Measurements from ENCODE around the gene JDP2.

The JDP2 gene

DNA sequence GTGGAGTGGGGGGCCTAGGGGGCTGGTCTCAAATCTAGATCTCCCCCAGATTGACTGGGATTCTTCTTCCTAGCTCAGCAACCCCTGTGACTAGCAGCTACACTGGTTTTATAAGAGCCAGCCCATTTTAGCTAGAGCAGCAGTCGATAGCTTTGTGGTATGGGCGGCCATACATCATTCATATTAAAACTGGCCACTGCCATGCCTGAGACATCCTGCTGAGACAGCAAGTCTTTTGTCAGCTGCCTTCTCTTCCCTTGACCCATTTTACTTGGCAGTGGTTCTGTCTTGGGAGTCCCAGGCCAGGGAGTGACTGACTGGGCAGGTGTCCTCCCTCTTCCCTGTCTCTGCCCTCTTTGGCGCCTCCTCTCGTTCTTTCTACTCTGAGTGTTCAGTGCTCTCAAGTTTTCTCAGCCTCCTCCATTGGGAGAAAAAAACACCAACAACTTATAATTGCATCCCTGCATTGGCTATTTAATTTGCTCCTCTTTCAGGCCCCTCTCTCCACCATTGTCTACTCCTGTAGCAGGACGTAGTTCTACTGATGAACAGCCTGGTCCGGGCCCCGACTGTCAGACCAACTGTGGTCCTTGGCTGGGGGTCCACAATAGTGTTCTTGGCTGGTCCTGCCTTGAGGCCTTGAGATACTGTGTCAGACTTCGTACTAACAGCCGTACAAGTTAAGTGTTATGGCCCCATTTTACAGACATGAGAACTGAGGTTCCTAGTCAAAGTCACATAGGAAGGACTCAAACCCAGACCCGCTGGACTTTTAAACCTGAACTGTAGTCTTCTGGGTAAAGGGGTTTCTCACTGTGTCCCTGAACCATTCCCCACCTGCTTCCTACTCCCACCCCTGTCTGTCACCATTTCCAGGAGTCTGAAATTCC, 18.3 kb upstream of the JDP2 start:
- no peak for DNase-seq (ENCODE audit: low read depth)

DNA sequence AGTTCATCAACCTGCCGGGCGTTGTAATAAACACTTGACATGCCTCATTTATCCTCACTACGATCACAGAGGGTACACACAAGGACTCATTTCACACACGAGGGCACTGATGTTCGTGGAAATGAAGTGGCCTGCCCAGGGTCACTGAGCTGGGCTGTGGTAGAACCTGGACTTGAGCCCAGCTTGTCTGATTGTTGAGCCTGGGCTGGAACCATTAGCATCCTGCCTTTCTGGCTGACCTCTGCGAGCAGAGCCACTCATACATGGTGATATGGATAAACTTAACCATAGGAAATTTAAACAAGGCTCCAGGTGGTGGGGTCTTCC, 16.6 kb upstream of the JDP2 start:
- no peak for DNase-seq (ENCODE audit: low read depth)

DNA sequence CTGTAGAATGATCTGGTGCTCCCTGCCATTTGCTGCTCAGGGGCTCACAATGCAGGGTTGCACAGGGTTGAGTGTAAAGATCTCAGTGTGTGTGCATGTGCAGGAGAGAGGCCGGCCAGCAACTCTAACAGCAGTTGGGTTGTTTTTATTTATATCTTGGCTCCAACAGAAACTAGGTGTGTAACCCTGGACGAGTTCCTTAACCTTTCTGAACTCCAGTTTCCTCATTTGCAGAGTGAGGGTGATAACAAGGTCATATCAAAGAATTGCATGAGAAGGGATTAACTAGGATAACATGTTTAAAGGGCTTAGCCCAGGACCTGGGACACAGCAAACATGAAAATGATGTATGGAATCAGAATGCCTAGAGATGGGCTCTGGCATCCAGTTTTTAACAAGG, 14.8 kb upstream of the JDP2 start:
- no peak for DNase-seq (ENCODE audit: low read depth)

DNA sequence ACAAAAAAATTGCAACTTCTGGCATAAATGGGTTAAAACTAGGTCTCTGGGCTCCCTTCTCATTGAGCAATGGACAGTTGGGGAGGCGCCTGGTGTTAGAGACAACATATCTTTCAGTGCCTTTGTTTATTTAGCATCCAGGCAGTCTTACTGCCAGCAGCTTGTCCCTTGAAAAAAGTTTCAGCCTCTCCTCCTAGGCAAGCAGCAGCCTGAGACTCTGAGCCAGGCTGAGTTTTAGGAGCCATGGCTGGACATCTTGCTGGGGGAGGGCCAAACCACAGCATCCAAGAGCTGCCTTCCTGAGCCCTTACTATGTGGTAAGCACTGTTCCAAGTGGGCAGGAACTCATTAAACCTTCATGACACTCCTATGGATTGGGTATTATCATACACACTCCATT, 10.1 kb upstream of the JDP2 start:
- no peak for DNase-seq (ENCODE audit: low read depth)

DNA sequence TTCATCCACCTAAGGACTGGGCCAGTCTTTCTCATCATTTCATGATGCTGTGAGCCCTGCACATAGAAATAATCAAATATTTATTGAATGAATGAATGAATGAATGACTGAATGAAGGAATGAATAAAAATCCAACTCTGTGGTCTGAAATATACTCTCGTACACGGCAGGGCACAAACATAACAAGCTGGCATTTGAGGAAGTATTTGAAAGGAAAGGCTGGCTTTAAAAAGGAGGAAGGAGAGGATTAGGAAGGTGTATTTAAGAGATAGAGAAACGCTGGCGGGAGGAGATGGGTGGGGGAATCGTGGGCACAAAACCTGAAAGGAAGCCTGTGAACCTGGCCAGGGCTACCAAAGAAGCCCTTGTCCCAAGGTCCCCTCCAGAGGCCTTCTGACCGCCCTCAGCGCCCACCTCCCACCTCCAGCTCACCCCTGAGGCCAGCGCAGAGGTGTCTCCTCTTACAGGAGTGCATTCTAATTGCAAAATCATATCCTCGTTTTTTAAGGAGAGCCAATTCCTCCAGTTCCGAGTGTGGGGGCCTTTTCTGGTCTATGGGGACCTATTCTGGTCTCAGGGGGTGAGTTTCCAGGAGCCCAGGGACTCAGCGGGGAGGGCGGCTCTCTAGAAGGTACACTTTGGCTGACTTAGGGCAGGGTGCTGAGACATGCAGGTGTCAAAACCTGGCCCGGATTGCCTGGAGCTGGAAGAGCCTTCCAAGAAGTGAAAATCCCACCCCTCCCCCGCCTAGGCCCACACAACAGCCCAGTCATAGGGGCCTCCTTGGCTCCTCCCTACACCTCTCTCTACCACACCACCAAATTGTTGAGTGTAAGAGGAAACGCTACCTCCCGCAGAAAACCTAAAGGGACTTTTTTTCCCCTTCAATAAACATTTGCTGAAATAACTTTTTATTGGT, 8.7 kb upstream of the JDP2 start:
- no peak for DNase-seq (ENCODE audit: low read depth)

DNA sequence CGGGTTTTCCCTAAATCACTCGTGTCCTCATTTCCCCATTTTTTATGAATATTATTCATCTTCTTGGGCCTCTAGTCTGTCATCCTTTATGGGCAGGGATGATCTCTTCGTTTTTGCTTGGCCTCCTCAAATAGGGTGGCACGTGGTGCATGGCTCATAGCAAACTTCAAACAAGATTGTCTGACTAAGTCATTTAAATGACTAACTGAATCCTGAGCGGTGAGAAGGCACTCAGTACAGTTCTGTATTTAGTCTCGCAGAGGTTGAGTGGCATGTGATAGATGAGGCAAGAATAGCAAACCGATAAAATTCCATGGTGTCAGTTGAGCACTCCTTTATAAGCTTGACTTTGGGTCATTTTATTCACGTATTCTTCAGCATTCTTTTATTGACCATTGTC, 5.7 kb upstream of the JDP2 start:
- DNase-seq (ENCODE audit: low read depth) = no peak

DNA sequence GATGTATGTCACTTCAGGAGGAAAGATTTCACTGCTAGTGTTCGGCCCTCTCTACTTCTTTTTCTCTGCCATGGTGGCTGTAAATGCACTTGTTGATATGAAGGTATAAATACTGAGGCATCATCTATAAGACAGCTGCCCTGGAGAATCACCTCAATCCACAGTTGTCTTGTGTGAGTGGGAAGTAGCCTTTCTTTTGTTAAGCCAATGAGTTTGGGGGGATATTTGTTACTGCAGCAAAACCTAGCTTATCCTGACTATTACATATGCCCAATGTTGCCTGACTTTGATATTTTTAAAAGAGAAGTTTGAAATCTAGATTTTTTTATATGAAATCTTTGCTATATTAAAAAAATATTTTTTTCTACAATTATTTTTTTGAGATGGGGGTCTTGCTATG, 3.3 kb upstream of the JDP2 start:
- no peak for DNase-seq (ENCODE audit: low read depth)

DNA sequence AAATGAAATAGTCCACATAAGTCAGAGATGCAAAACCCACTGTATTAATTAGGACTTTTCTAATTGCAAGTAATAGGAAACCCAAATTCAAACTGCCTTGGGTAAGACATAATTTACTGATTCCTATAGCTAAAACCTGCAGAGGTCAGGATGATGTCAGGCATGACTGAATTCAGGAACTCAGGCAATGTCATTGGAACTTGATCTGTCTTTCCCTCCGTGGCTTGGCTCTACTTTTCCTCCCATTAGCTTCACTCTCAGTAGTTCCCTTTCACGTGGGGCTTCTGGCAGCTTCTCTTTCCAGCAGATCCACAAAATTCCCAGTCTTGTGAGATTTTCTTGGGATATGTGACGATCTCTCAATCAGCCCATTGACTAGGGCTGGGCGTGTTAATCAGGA, 2.4 kb upstream of the JDP2 start:
- no peak for DNase-seq (ENCODE audit: low read depth)

DNA sequence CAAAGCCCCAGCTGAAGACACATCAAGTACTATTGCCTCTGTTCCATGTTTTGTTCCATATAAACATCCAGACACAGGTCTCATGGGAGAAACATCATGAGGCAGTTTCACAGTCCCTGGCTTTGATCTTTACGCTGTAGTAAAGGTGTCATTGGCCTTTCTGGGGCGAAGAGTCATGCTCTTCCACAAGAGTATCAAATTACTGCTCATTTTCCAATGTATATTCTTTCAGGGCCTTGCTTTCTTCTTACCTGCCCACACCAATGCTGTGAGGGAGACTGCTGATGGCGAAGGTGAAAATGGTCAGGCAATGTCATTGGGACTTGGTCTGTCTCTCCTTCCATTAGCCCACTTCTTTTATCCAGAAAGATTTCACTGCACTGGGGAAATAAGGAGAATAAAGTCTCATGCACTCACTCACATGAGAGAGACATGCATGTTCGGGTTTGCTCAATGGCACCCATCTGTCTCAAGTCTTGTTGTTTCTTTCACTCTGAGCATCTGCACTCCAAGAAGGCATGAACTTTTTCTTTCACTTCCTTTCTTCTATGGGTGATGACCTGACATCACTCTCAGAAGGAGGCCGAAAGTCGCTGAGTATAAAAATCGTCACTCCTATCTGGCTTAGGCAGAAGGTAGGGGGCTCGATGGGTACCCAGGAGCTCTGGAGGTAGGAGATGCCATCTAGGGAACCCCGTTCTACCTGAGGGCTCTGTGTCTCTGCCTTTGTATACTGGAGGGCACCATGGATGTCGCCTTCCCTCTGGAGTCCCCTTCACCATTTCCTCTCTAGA, 1.3 kb upstream of the JDP2 start:
- DNase-seq (ENCODE audit: low read depth) = no peak

DNA sequence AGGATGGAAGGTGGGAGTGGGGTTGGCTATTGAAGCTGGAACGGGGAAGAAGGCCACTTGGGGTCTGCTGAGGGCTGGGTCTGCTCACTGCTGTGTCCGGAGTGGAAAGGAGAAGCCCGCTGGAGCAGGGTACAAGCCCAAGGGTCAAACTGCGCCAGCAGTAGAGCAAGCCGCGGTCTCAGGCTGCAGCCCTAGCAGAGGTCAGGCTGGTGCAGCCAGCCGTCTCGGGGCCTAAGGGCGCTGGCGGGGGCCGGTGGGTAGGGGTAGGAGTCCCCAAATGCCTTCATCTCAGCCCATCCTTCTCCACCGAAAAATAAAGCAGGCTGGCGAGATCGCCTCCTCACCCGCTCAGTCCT, 718 bp upstream of the JDP2 start:
- no peak for DNase-seq (ENCODE audit: low read depth)

DNA sequence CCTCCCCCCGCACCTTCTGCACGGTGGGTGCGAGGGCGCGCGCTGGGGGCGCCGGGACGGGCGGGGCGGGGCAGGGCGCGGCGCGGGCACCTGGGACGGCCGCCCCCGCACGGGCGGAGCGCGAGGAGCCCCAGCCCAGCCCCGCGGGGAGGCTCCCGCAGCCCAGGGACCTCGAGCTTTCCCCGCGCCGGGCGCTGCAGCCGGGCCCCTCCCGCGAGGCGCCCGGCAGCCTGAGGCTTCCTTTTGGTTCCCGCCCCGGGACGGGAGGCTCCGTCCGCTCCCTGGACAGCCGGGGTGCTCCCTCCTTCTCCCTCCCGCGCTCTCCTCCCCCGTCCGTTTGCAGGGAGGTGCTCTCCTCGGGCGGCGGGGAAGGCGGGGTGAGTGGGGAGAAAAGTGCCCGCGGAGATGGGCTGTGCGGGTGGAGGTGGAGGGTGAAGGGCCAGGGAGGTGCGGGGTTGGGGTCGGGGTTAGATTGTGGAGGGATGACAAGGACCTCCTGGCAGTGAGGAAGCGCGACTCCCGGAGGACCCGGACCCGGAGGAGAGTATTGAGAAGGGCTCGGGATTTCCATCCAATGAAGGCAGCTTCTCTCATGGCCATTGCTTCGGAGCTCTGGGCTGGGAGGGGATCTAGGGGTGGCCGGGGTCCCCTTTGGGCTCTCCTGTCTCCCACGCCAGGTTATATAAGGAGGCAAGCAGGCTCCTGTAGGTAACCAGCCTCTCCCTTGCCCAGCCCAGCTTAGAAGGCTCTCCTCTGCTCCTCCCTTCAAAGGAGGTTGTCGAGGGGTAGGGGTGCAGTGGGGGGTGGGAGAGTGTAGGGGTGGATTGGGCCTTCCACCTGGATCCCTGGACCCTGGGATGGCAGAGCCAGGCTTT, 645 bp downstream of the JDP2 start:
- DNase-seq (ENCODE audit: low read depth) = no peak

DNA sequence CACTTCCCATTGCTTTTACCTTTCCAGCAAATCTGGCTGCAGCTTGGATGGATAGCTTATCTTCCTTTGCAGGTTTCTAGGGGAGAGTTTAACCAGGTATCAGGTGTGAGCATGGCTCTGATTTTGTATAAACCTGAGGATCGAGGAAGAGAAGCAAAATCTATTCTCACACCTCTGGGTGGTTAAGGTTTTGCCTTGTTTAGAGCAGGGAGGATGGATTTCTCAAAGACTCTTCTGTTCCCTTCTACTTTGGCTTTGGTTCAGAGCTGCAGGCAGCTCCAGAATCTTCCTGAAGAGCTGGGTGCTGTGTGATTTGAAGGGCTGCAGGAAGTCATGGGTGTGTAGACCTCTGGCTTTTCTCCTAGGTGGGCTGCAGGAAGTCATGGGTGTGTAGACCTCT, 1.7 kb downstream of the JDP2 start:
- DNase-seq (ENCODE audit: low read depth) = no peak

DNA sequence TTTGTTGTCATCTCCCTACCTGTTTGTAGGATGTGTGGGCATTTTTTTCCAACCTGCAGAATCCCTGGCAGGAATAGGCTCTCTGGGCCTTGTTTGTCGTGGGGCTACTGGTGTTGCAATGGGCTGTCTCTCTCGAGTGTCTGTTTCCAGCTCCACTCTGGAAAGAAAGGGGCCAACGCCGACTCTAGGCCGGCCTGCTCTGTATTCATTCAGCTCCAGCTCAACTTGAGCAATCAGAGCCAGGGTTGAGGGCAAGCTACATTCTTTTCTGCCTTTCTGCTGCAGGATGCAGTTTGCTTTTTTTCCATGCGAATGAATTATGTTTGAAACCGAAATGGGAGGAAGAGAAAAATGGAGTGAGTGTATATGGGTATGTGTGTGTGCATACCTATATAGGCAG, 2.3 kb downstream of the JDP2 start:
- DNase-seq (ENCODE audit: low read depth) = no peak

DNA sequence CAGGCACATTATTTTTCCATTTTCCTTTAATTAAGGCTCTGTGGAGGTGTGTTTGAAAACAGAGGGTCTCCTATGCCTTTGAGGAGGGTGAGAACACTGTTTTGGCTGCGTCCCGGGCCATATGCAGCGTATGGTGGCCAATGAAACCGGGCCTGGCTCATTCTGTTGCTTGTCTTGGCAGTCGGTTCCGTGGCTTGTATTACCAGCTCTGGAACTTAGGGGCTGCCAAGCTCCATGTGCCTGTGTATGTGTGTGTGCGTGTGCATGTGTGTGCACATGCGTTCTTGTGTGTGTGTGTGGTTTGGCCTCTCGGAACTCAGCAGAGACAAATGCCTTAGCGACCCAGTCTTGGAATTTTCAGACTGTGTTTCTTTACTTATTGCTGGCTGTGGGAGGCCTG, 2.7 kb downstream of the JDP2 start:
- no peak for DNase-seq (ENCODE audit: low read depth)

DNA sequence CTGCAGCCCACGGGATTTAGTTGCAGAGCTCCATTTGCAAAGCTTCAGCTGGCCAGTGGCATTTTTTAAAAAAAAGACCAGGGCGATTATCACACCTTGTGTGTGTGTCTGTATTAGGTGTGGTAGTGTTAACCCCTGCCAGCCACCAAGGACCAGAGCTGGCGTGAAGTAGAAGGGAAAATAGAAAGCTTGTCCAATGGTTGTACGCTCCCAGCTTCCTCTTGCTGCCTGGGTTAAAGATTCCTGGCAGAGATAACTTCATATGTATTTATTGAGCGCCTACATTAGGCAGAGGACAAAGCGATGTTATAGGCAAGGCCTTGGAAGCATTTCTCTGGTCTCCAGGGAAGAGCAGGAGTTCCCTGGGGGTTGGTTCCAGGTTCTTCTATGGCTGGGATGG, 3.2 kb downstream of the JDP2 start:
- DNase-seq (ENCODE audit: low read depth) = no peak

DNA sequence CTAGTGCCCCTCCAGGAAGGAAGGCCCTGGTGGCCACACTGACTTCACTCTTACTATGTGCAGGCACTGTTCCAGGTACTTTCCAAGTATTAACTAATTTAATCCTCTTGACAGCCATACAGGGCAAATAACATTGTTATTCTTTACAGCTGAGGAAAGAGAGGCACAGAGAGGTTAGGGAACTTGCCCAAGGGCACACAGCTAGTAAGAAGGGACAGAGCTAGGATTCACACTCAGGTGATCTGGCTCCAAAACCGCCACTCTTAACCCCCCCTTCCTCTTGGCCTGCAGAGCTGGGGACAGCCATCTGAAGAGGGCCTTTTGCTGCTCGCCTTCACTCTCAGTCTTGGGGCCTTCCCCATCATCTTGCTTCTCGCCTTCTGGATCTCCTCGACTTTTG, 4.0 kb downstream of the JDP2 start:
- DNase-seq (ENCODE audit: low read depth) = no peak

DNA sequence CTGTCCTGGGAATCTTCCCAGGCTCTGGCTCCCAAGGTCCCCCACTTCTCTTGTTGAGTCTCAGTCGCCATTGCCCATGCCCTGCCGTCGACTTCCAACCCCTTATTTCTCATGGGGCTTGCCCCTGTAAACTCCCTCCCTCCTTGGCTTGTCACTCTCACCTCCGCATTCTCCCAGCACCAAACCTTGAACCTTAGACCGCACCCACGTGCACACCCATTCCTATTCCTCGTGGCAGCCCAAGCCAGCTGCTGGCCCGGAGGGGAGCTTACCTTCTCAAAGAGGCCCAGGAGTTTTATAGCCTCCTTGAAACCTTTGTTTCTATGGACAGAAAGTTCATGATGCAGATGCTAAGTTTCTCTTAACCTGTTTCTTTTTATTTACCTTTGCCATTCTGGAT, 4.6 kb downstream of the JDP2 start:
- DNase-seq (ENCODE audit: low read depth) = no peak

DNA sequence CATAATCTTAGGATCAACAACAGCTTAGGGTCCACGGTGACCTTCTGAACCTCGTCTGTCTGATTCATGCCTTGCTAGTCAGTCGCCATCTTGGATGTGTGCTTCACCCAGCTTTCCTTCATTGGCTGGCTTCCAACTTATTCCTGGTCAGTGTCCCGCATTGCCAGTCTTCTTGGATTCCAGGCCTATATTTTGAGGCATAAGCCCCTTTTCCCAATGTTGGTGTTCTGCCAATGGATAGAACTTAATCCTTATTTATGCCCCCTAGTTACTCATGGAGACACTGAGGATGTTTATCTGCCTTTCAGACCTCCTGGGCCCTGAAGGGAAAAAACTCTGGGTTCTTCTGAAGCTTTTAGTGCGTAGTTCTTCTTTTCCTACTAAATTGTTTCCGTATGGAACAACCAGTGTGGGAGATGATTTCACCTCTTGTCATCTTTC, 5.8 kb downstream of the JDP2 start:
- DNase-seq (ENCODE audit: low read depth) = no peak

DNA sequence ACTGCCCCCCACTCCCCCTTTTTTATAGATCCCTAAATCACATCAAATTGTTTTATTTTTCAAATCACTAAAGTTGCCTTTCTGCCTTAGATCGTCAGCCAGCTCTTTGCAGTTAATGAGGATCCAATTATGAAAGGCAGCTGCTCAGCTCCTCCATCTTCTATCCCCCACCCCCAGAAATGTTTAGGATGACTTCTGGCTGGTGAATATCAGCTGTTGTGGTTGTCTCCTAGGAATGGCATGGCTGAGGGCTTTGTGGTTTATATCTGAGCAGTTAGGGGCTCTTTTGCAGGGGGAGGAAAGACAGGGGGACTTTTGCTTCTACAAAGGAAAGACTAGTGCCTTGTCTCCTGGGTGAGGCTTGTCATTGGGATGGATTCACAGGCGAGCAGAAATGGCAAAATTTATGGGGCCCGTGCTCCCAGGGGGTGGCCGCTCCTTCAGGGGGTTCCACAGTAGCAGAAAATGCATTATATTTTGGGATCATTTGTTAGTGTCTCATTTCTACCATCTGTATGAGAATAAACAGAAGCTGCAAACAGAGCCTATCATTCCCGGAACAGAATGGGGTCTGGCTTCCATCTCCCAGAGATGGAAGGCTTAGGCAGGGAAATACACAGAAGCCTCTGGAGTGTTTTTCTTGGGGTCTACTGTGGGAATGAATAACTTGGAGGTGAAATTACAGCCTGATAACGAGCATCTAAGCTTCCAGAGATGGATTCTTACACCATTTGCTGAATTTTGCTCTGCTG, 6.5 kb downstream of the JDP2 start:
- DNase-seq (ENCODE audit: low read depth) = no peak

DNA sequence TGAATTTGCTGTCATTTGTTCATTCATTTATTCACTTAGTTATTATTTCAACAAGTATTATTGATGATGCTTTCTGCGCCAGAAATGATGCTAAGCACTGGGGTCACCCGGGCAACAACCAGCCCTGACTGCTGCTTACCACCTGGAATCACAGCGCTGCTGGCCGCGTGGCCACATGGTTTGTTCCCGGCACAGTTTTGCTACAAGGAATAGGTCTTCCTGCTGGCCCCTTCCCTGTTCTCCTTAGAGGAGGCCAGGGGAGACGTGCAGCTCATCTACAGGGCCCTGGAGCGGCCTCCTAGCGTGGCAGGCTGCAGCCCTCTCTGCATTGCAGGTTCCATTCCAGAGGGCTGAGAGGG, 7.0 kb downstream of the JDP2 start:
- no peak for DNase-seq (ENCODE audit: low read depth)

DNA sequence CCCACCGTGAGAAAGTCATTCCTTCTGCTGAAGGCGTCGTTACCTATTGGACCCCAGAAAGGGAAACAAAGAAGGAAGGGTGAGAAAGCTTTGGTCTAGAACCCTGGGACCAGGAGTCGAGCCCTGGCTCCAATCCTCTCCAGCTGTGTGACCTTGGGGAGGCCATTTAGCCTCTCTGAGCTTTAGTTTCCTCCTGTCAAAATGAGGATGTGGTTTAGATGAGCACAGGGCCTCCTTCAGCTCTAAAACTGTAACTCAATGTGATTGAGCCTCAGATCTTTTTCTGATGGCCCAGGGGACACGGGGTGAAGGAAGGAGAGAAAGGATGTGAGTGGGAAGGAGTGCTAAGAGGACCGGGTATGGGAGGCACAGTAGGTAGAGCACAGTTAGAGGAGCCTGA, 7.7 kb downstream of the JDP2 start:
- no peak for DNase-seq (ENCODE audit: low read depth)
